ENCODE results near the gene GNG12. TPM values are rescaled to one million over a fixed set of nuclear protein-coding genes. Genes with fewer than 3 reads are reported as not detected.

The GNG12 gene
- total and polyA plus RNA-seq, 9 of the 15 experiments (the other 6 are each of a cell fraction or from before 2014, with no cell fraction given): 2.6 to 6.0 (median 4.1) TPM

DNA sequence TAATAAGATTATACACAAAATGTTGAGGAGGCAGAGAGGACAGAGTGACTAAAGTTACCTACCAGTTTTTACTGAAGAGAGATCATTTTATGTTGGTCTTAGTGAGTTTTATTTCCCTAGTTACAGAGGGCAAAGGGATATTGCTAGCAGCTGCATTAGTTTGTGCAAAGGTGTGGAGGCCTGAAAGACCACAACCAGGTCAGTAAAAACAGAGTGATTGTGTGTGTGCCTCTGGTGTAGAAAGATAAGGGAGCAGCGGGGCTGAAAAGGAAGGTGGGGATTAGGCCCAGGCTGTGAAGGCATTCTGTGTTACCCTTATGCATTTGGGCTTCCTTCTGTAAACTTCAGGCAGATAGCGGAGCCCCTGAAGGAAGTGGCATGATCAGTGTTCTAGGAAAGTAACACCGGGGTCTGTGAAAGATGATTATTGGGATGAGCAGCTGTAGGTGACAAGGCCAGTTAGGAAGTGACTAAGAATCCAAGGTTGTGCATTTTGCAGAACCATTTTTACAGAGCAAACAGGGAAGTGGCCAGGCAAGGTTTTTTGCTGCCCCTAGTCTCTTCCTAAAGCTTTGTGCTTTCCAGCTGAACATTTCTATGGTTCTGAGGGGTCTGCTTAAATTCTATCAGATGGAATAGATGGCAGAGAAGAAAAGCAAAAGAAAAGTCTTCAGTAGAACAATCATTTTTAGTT is 144.6 kb downstream of the GNG12 start (continued):
- TF ChIP-seq, protein P1, sequence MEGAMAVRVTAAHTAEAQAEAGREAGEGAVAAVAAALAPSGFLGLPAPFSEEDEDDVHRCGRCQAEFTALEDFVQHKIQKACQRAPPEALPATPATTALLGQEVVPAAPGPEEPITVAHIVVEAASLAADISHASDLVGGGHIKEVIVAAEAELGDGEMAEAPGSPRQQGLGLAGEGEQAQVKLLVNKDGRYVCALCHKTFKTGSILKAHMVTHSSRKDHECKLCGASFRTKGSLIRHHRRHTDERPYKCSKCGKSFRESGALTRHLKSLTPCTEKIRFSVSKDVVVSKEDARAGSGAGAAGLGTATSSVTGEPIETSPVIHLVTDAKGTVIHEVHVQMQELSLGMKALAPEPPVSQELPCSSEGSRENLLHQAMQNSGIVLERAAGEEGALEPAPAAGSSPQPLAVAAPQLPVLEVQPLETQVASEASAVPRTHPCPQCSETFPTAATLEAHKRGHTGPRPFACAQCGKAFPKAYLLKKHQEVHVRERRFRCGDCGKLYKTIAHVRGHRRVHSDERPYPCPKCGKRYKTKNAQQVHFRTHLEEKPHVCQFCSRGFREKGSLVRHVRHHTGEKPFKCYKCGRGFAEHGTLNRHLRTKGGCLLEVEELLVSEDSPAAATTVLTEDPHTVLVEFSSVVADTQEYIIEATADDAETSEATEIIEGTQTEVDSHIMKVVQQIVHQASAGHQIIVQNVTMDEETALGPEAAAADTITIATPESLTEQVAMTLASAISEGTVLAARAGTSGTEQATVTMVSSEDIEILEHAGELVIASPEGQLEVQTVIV (CRISPR knock-in tag; IDR thresholded peaks at IDR 0.05; ENCODE audit: borderline replicate concordance): no peak
- TF ChIP-seq CEBPG (CRISPR knock-in tag; IDR thresholded peaks at IDR 0.05): no peak
- TF ChIP-seq CEBPG (tag; conservative IDR thresholded peaks at IDR 0.05 in 1 of 2, IDR thresholded peaks at IDR 0.05 in 1 of 2): no peak
- TF ChIP-seq, protein P2, sequence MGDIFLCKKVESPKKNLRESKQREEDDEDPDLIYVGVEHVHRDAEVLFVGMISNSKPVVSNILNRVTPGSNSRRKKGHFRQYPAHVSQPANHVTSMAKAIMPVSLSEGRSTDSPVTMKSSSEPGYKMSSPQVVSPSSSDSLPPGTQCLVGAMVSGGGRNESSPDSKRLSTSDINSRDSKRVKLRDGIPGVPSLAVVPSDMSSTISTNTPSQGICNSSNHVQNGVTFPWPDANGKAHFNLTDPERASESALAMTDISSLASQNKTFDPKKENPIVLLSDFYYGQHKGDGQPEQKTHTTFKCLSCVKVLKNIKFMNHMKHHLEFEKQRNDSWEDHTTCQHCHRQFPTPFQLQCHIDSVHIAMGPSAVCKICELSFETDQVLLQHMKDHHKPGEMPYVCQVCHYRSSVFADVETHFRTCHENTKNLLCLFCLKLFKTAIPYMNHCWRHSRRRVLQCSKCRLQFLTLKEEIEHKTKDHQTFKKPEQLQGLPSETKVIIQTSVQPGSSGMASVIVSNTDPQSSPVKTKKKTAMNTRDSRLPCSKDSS (IDR thresholded peaks at IDR 0.05; ENCODE audit: low read depth, partially characterized antibody): no peak
- TF ChIP-seq EP400 (IDR thresholded peaks at IDR 0.05): peak; percentile 34; the same call in 1 of the 2 replicates
- no peak for TF ChIP-seq ZNF311 (CRISPR knock-in tag; IDR thresholded peaks at IDR 0.05)
- TF ChIP-seq, protein P3, sequence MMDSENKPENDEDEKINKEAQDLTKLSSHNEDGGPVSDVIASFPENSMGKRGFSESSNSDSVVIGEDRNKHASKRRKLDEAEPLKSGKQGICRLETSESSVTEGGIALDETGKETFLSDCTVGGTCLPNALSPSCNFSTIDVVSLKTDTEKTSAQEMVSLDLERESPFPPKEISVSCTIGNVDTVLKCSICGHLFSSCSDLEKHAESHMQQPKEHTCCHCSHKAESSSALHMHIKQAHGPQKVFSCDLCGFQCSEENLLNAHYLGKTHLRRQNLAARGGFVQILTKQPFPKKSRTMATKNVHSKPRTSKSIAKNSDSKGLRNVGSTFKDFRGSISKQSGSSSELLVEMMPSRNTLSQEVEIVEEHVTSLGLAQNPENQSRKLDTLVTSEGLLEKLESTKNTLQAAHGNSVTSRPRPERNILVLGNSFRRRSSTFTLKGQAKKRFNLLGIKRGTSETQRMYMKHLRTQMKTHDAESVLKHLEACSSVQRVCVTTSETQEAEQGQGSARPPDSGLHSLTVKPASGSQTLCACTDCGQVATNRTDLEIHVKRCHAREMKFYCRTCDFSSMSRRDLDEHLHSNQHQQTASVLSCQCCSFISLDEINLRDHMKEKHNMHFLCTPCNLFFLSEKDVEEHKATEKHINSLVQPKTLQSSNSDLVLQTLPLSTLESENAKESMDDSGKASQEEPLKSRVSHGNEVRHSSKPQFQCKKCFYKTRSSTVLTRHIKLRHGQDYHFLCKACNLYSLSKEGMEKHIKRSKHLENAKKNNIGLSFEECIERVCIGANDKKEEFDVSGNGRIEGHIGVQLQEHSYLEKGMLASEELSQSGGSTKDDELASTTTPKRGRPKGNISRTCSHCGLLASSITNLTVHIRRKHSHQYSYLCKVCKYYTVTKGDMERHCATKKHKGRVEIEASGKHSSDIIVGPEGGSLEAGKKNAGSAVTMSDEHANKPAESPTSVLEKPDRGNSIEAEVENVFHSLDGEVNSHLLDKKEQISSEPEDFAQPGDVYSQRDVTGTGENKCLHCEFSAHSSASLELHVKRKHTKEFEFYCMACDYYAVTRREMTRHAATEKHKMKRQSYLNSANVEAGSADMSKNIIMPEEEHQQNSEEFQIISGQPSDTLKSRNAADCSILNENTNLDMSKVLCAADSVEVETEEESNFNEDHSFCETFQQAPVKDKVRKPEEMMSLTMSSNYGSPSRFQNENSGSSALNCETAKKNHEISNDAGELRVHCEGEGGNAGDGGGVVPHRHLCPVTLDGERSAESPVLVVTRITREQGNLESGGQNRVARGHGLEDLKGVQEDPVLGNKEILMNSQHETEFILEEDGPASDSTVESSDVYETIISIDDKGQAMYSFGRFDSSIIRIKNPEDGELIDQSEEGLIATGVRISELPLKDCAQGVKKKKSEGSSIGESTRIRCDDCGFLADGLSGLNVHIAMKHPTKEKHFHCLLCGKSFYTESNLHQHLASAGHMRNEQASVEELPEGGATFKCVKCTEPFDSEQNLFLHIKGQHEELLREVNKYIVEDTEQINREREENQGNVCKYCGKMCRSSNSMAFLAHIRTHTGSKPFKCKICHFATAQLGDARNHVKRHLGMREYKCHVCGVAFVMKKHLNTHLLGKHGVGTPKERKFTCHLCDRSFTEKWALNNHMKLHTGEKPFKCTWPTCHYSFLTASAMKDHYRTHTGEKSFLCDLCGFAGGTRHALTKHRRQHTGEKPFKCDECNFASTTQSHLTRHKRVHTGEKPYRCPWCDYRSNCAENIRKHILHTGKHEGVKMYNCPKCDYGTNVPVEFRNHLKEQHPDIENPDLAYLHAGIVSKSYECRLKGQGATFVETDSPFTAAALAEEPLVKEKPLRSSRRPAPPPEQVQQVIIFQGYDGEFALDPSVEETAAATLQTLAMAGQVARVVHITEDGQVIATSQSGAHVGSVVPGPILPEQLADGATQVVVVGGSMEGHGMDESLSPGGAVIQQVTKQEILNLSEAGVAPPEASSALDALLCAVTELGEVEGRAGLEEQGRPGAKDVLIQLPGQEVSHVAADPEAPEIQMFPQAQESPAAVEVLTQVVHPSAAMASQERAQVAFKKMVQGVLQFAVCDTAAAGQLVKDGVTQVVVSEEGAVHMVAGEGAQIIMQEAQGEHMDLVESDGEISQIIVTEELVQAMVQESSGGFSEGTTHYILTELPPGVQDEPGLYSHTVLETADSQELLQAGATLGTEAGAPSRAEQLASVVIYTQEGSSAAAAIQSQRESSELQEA (IDR thresholded peaks at IDR 0.05; ENCODE audit: low read depth): no peak
- 0 out of 2 replicates have a peak, but pooled peaks have one; percentile 10 for TF ChIP-seq ZNF77 (CRISPR knock-in tag; IDR thresholded peaks at IDR 0.05)
- no peak for TF ChIP-seq ADNP (tag; IDR thresholded peaks at IDR 0.05)
- TF ChIP-seq NR0B1 (IDR thresholded peaks at IDR 0.05; ENCODE audit: partially characterized antibody): no peak
- no peak for TF ChIP-seq BDP1 (IDR thresholded peaks at IDR 0.05; ENCODE audit: insufficient read depth, insufficient read length)
- peak; percentile 69; the same call in 1 of the 2 replicates for TF ChIP-seq PHTF2 (CRISPR knock-in tag; IDR thresholded peaks at IDR 0.05)
- TF ChIP-seq NEUROD1 (IDR thresholded peaks at IDR 0.05; ENCODE audit: borderline replicate concordance, low read depth, low read length, partially characterized antibody): peak; percentile 75
- TF ChIP-seq TAF7 (tag; IDR thresholded peaks at IDR 0.05): no peak

Data from K562 (cell line).